ENCODE measurements around the gene SELENOF. TPM values are rescaled to one million over a fixed set of nuclear protein-coding genes. Genes with fewer than 3 reads are reported as not detected.

Gene SELENOF
- total and polyA plus RNA-seq, 2 of the 13 experiments (the other 11 are each of a cell fraction or from before 2014, with no cell fraction given): 133 to 163 TPM

DNA sequence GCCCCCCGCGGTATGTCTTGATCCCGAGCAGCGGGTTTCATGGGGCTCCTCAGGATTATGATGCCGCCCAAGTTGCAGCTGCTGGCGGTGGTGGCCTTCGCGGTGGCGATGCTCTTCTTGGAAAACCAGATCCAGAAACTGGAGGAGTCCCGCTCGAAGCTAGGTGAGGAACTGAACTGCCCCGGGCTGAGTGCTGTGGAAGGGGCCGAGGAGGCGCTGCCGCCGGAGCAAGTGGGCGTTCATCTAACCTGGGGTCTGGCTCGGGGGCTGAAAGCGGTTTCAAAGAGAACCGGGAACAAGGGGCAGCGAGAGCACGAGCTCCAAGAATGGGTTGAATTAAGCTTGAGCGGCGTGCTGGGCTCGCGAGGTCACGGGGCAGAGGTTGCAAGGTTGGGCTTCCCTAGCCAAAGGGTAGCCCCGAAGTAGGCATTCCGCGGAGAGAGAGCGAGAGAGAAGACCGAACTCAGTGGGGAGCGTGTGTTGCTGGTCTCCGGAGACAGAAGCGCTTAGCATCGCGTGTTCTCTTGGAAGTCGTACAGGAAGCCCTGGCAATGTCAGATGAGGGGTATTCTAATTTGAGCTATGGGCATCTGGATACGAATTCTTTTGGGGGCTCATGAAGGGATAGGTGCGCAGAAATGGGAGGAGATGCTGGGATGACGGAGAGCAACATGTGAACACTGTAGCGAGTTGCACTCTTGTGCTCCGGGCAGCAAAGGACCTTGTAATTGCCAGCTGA is 1.2 kb upstream of the SELENOF start (continued):
- TF ChIP-seq POLR2AphosphoS5 (IDR thresholded peaks at IDR 0.05; ENCODE audit: low read depth, low read length) (0 out of 2 replicates have a peak, but pooled peaks have one; percentile 24), SRSF1 (optimal IDR thresholded peaks at IDR 0.05; ENCODE audit: low read depth, low read length) (peak; percentile 42), ZNF644 (CRISPR knock-in tag; IDR thresholded peaks at IDR 0.05; ENCODE audit: low read depth) (no peak), NCOA5 (CRISPR knock-in tag; IDR thresholded peaks at IDR 0.05) (no peak), ZNF10 (CRISPR knock-in tag; IDR thresholded peaks at IDR 0.05; ENCODE audit: borderline replicate concordance, low read depth) (no peak), DNMT1 (CRISPR knock-in tag; IDR thresholded peaks at IDR 0.05) (no peak), CCAR2 (optimal IDR thresholded peaks at IDR 0.05; ENCODE audit: low read depth, low read length) (no peak), ZFY (CRISPR knock-in tag; IDR thresholded peaks at IDR 0.05) (no peak), HOXA3 (CRISPR knock-in tag; IDR thresholded peaks at IDR 0.05) (0 out of 2 replicates have a peak, but pooled peaks have one; percentile 10), ZNF570 (CRISPR knock-in tag; IDR thresholded peaks at IDR 0.05; ENCODE audit: borderline replicate concordance) (no peak), RBM22 (optimal IDR thresholded peaks at IDR 0.05; ENCODE audit: low read length) (no peak), SIX4 (CRISPR knock-in tag; IDR thresholded peaks at IDR 0.05) (no peak), SRSF9 (IDR thresholded peaks at IDR 0.05; ENCODE audit: borderline replicate concordance, insufficient read depth, low read depth, low read length, poor library complexity, severe bottlenecking) (no peak), ZNF235 (CRISPR knock-in tag; IDR thresholded peaks at IDR 0.05; ENCODE audit: borderline replicate concordance) (no peak), ZNF251 (CRISPR knock-in tag; IDR thresholded peaks at IDR 0.05) (no peak), ZNF253 (CRISPR knock-in tag; IDR thresholded peaks at IDR 0.05; ENCODE audit: borderline replicate concordance) (no peak), TCF12 (IDR thresholded peaks at IDR 0.05) (no peak), TCF12 (CRISPR knock-in tag; IDR thresholded peaks at IDR 0.05) (no peak), ZNF552 (CRISPR knock-in tag; IDR thresholded peaks at IDR 0.05; ENCODE audit: borderline replicate concordance) (no peak), ZSCAN25 (CRISPR knock-in tag; IDR thresholded peaks at IDR 0.05) (no peak), SUZ12 (IDR thresholded peaks at IDR 0.05; ENCODE audit: low read depth, low read length) (no peak), ZC3H13 (CRISPR knock-in tag; IDR thresholded peaks at IDR 0.05) (no peak), RAD21 (CRISPR knock-in tag; IDR thresholded peaks at IDR 0.05) (0 out of 2 replicates have a peak, but pooled peaks have one; percentile 4), RBM39 (IDR thresholded peaks at IDR 0.05; ENCODE audit: low read depth, low read length, poor library complexity, severe bottlenecking) (no peak), CENPT (CRISPR knock-in tag; IDR thresholded peaks at IDR 0.05; ENCODE audit: low read depth) (no peak), ELF4 (CRISPR knock-in tag; IDR thresholded peaks at IDR 0.05; ENCODE audit: borderline replicate concordance) (no peak), ZNF850 (CRISPR knock-in tag; conservative IDR thresholded peaks at IDR 0.05) (no peak), LCORL (IDR thresholded peaks at IDR 0.05) (no peak), LCORL (CRISPR knock-in tag; IDR thresholded peaks at IDR 0.05) (no peak)
- TF ChIP-seq, protein P1, sequence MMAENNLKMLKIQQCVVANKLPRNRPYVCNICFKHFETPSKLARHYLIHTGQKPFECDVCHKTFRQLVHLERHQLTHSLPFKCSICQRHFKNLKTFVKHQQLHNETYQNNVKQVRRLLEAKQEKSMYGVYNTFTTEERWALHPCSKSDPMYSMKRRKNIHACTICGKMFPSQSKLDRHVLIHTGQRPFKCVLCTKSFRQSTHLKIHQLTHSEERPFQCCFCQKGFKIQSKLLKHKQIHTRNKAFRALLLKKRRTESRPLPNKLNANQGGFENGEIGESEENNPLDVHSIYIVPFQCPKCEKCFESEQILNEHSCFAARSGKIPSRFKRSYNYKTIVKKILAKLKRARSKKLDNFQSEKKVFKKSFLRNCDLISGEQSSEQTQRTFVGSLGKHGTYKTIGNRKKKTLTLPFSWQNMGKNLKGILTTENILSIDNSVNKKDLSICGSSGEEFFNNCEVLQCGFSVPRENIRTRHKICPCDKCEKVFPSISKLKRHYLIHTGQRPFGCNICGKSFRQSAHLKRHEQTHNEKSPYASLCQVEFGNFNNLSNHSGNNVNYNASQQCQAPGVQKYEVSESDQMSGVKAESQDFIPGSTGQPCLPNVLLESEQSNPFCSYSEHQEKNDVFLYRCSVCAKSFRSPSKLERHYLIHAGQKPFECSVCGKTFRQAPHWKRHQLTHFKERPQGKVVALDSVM (CRISPR knock-in tag; IDR thresholded peaks at IDR 0.05): no peak
- TF ChIP-seq, protein P2, sequence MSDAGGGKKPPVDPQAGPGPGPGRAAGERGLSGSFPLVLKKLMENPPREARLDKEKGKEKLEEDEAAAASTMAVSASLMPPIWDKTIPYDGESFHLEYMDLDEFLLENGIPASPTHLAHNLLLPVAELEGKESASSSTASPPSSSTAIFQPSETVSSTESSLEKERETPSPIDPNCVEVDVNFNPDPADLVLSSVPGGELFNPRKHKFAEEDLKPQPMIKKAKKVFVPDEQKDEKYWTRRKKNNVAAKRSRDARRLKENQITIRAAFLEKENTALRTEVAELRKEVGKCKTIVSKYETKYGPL (CRISPR knock-in tag; IDR thresholded peaks at IDR 0.05): no peak
